Type B pancreatic cell (in vitro differentiated cells): ENCODE measurements around the gene EYS. TPM values are rescaled to one million over a fixed set of nuclear protein-coding genes. Genes with fewer than 3 reads are reported as not detected.

Experiments
- DNase-seq: peaks from one replicate; pipeline ENCODE4 v3.0.0; 2021; ENCODE audit warnings: mixed read lengths; ENCODE audit not compliant: unreplicated experiment; ENCODE audit errors: extremely low spot score
- H3K27ac Mint-ChIP-seq: 2 replicates; pipeline ENCODE4 v1.8.0; 2021; ENCODE audit warnings: mild to moderate bottlenecking, mixed read lengths
- H3K27me3 Mint-ChIP-seq: 2 replicates; pipeline ENCODE4 v1.8.0; 2021; ENCODE audit warnings: mixed read lengths
- H3K36me3 Mint-ChIP-seq: 2 replicates; pipeline ENCODE4 v1.8.0; 2021; ENCODE audit warnings: mixed read lengths
- H3K4me1 Mint-ChIP-seq: one replicate; pipeline ENCODE4 v1.8.0; 2021; ENCODE audit warnings: mixed read lengths; ENCODE audit not compliant: unreplicated experiment
- H3K4me3 Mint-ChIP-seq: 2 replicates; pipeline ENCODE4 v1.8.0; 2021; ENCODE audit warnings: mild to moderate bottlenecking, mixed read lengths
- H3K9me3 Mint-ChIP-seq: 2 replicates; pipeline ENCODE4 v1.8.0; 2021; ENCODE audit warnings: mixed read lengths
- total RNA-seq: library from RNA; stranded (reverse); gene quantifications from 2 replicates; pipeline ENCODE4 v1.2.1, GENCODE V29; 2021; ENCODE audit warnings: low replicate concordance
- TF ChIP-seq, protein P1 (sequence below): fragments of 200-600 bp; sonication (generic); conservative IDR thresholded peaks from 2 replicates; pipeline ENCODE4 v1.5.0; 2021; ENCODE audit warnings: antibody characterized with exemption, mild to moderate bottlenecking

EYS gene
- total RNA-seq, 1 donor from 2014 or later, result 1.5 TPM

DNA sequence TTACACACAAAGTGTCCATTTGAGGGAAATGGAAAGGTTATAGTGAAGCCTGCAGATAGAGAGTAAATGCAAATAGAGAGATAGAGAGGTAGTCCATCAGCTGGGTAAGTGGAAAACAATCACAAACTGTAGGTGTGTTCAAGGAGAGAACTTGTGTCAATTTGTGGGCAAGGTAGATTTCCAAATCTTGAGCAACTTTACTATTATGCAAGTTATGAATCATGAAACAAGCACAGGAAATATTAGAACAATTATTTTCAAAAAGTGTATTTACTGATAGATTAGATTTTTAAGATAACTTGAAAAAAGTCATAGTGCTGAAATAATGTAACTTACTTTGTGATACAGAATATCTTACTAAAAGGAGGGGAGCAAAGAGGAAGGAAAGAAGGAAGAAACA lies 792.9 kb downstream of the EYS start:
- DNase-seq, result no peak
- Mint-ChIP-seq H3K36me3 (no peaks in the 10 kb centered on the region), H3K4me1 (no peaks in the 10 kb centered on the region), H3K4me3 (no peak overlapping the region), H3K27me3 (no peaks in the 10 kb centered on the region), H3K27ac (no peak overlapping the region), H3K9me3 (no peaks in the 10 kb centered on the region)
- TF ChIP-seq, protein P1, sequence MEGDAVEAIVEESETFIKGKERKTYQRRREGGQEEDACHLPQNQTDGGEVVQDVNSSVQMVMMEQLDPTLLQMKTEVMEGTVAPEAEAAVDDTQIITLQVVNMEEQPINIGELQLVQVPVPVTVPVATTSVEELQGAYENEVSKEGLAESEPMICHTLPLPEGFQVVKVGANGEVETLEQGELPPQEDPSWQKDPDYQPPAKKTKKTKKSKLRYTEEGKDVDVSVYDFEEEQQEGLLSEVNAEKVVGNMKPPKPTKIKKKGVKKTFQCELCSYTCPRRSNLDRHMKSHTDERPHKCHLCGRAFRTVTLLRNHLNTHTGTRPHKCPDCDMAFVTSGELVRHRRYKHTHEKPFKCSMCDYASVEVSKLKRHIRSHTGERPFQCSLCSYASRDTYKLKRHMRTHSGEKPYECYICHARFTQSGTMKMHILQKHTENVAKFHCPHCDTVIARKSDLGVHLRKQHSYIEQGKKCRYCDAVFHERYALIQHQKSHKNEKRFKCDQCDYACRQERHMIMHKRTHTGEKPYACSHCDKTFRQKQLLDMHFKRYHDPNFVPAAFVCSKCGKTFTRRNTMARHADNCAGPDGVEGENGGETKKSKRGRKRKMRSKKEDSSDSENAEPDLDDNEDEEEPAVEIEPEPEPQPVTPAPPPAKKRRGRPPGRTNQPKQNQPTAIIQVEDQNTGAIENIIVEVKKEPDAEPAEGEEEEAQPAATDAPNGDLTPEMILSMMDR, result no peak

DNA sequence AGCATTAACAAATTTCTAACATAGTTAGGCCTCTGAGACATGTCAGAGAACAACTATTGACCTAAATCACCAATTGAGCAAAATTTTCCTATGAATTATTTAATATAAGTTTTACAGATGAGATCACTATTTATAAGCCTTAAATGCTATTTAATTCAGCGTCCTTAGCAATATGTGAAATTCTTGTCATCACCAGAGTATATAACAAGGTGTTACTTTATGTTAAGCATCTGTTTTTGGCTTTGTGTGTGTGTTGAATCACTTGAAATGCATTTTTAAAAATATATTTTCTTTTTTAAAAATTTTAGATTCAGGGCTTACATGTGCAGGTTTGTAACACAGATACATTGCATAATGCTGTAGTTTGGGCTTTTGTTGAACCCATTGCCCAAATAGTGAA lies 794.1 kb downstream of the EYS start:
- H3K4me3 Mint-ChIP-seq, result no peak overlapping the region
- H3K27ac Mint-ChIP-seq, result no peak overlapping the region
- no peaks in the 10 kb centered on the region for H3K4me1 Mint-ChIP-seq
- H3K9me3 Mint-ChIP-seq, result no peaks in the 10 kb centered on the region
- no peaks in the 10 kb centered on the region for H3K27me3 Mint-ChIP-seq
- TF ChIP-seq, protein P1, result no peak
- DNase-seq, result no peak
- H3K36me3 Mint-ChIP-seq, result no peaks in the 10 kb centered on the region

DNA sequence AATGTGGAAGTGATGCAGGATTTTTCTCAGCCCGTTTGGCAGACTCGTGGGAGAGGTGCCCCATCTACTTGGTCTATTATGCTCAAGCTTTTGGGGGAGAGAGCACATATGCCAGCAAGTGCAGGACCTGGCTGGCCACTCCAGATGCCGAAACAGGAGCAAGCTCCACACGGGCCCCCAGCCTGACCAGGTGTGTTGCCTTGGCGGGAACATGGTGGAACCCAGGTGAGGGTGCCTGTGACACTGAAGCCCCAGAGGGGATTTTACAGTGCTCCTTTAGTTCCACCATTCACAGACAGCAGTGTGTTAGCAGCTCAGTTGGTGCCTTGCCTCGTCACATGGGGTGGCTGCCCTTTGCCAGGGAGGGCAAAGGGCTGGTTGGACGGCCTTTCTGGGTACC lies 798.9 kb downstream of the EYS start:
- no peaks in the 10 kb centered on the region for H3K4me1 Mint-ChIP-seq
- H3K27ac Mint-ChIP-seq, result no peak overlapping the region
- H3K4me3 Mint-ChIP-seq, result no peak overlapping the region
- no peaks in the 10 kb centered on the region for H3K9me3 Mint-ChIP-seq
- no peaks in the 10 kb centered on the region for H3K27me3 Mint-ChIP-seq
- TF ChIP-seq, protein P1, result no peak
- no peak for DNase-seq
- no peaks in the 10 kb centered on the region for H3K36me3 Mint-ChIP-seq

GRCh38 chr6:64904616-64905015 lies 802.4 kb downstream of the EYS start:
- no peaks in the 10 kb centered on the region for H3K36me3 Mint-ChIP-seq
- H3K4me1 Mint-ChIP-seq, result no peaks in the 10 kb centered on the region
- no peak overlapping the region for H3K4me3 Mint-ChIP-seq
- H3K27ac Mint-ChIP-seq, result no peak overlapping the region
- TF ChIP-seq, protein P1, result no peak
- no peaks in the 10 kb centered on the region for H3K27me3 Mint-ChIP-seq
- no peaks in the 10 kb centered on the region for H3K9me3 Mint-ChIP-seq
- DNase-seq, result no peak

- no peak overlapping the region for H3K4me3 Mint-ChIP-seq
- H3K36me3 Mint-ChIP-seq, result no peaks in the 10 kb centered on the region
- TF ChIP-seq, protein P1, result no peak
- no peaks in the 10 kb centered on the region for H3K4me1 Mint-ChIP-seq
- H3K27me3 Mint-ChIP-seq, result no peaks in the 10 kb centered on the region
- peaks cover 3% of the 10 kb centered on the region for H3K9me3 Mint-ChIP-seq
- no peak for DNase-seq
- no peak overlapping the region for H3K27ac Mint-ChIP-seq
These were observed 804.4 kb downstream of the EYS start for GRCh38 chr6:64902596-64902995.

- DNase-seq, result no peak
- Mint-ChIP-seq H3K4me3 (no peak overlapping the region), H3K27ac (no peak overlapping the region), H3K4me1 (no peaks in the 10 kb centered on the region), H3K27me3 (no peaks in the 10 kb centered on the region), H3K36me3 (no peaks in the 10 kb centered on the region), H3K9me3 (peaks cover 7% of the 10 kb centered on the region)
- TF ChIP-seq, protein P1, result no peak
These were observed 810.1 kb downstream of the EYS start for GRCh38 chr6:64896939-64897338.
